Measurements from ENCODE around the gene RPL13A.
A peak's percentile ranks its signal among the peaks of the same experiment; 100 is the strongest.

RPL13A gene

DNA sequence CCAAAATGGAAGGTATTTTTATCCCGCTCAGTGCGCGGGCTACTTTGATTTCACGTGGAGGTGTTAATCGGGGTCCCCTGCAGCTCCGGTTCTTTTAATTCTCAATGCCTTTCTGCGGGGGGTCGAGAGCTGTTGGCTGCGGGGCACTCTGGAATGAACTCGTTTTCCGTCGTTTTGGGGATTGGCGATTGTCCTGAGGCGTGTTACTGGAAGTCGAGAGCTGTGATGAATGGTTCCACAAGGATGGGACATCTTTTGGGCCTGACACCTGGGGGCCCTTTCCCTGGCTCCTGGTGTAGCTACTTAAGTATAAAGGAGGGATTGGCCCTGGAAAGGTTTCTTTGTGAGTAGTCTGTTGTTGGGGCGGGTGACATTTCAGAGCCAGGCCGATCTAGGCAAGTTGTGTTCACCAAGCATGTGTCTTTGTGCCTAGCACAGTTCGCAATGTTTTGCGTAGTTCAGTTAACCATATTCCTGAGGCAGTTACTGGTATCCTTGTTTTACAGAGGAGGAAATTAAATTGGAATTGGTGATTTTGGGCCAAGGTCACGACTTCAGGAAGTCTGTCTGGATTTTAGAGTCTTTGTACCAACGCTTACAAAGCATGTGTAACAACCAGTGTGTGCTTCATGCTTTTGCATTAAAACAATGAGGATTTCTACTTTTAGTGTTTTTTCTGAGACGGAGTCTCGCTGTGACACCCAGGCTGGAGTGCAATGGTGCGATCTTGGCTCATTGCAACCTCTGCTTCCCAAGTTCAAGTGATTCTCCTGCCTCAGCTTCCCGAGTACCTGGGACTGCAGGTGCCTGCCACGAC, 846 bp downstream of the RPL13A start:
- Histone ChIP-seq H3K4me1 (ENCODE audit: insufficient read depth, low read length, poor library complexity, severe bottlenecking) (peaks cover 18% of the 10 kb centered on the region), H3K79me2 (ENCODE audit: insufficient read depth, low read length) (peaks cover 53% of the 10 kb centered on the region), H3K9me3 (ENCODE audit: insufficient read depth, low read depth, low read length) (no peaks in the 10 kb centered on the region), H3K4me2 (ENCODE audit: low read depth, low read length, poor library complexity, severe bottlenecking) (peak overlapping the region; percentile 95), H3K4me3 (ENCODE audit: low read length, poor library complexity, severe bottlenecking) (peak overlapping the region; percentile 83), H3F3A (ENCODE audit: low read depth) (peaks cover 16% of the 10 kb centered on the region), H3K36me3 (ENCODE audit: insufficient read depth, low read length) (peaks cover 43% of the 10 kb centered on the region), H3K9me2 (replicated peaks; ENCODE audit: low read depth, low read length) (no peaks in the 10 kb centered on the region), H3K27me3 (ENCODE audit: insufficient read depth, low read length, poor library complexity, severe bottlenecking) (peaks cover 9% of the 10 kb centered on the region), H2AFZ (ENCODE audit: low read length) (no peak overlapping the region), H4K20me1 (ENCODE audit: insufficient read depth, low read length, poor library complexity, severe bottlenecking) (peaks cover 55% of the 10 kb centered on the region), H3K9ac (ENCODE audit: low read depth, low read length, poor library complexity, severe bottlenecking) (peak overlapping the region; percentile 98)
- no peak for TF ChIP-seq EZH2phosphoT487 (IDR thresholded peaks at IDR 0.05; ENCODE audit: borderline replicate concordance)
- TF ChIP-seq, protein P1, sequence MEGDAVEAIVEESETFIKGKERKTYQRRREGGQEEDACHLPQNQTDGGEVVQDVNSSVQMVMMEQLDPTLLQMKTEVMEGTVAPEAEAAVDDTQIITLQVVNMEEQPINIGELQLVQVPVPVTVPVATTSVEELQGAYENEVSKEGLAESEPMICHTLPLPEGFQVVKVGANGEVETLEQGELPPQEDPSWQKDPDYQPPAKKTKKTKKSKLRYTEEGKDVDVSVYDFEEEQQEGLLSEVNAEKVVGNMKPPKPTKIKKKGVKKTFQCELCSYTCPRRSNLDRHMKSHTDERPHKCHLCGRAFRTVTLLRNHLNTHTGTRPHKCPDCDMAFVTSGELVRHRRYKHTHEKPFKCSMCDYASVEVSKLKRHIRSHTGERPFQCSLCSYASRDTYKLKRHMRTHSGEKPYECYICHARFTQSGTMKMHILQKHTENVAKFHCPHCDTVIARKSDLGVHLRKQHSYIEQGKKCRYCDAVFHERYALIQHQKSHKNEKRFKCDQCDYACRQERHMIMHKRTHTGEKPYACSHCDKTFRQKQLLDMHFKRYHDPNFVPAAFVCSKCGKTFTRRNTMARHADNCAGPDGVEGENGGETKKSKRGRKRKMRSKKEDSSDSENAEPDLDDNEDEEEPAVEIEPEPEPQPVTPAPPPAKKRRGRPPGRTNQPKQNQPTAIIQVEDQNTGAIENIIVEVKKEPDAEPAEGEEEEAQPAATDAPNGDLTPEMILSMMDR (conservative IDR thresholded peaks at IDR 0.05; ENCODE audit: low read length): no peak

GRCh38 chr19:49488863-49489537, 1.6 kb downstream of the RPL13A start:
- peak overlapping the region; percentile 95 for H3K4me2 ChIP-seq (ENCODE audit: low read depth, low read length, poor library complexity, severe bottlenecking)
- H3F3A ChIP-seq (ENCODE audit: low read depth): peaks cover 16% of the 10 kb centered on the region
- no peaks in the 10 kb centered on the region for H3K9me2 ChIP-seq (replicated peaks; ENCODE audit: low read depth, low read length)
- H2AFZ ChIP-seq (ENCODE audit: low read length): no peak overlapping the region
- H3K79me2 ChIP-seq (ENCODE audit: insufficient read depth, low read length): peaks cover 53% of the 10 kb centered on the region
- H3K4me1 ChIP-seq (ENCODE audit: insufficient read depth, low read length, poor library complexity, severe bottlenecking): peaks cover 18% of the 10 kb centered on the region
- peaks cover 55% of the 10 kb centered on the region for H4K20me1 ChIP-seq (ENCODE audit: insufficient read depth, low read length, poor library complexity, severe bottlenecking)
- peaks cover 43% of the 10 kb centered on the region for H3K36me3 ChIP-seq (ENCODE audit: insufficient read depth, low read length)
- no peak for TF ChIP-seq EZH2phosphoT487 (IDR thresholded peaks at IDR 0.05; ENCODE audit: borderline replicate concordance)
- TF ChIP-seq, protein P1 (conservative IDR thresholded peaks at IDR 0.05; ENCODE audit: low read length): no peak
- peak overlapping the region; percentile 98 for H3K9ac ChIP-seq (ENCODE audit: low read depth, low read length, poor library complexity, severe bottlenecking)
- H3K9me3 ChIP-seq (ENCODE audit: insufficient read depth, low read depth, low read length): no peaks in the 10 kb centered on the region
- peaks cover 9% of the 10 kb centered on the region for H3K27me3 ChIP-seq (ENCODE audit: insufficient read depth, low read length, poor library complexity, severe bottlenecking)
- H3K4me3 ChIP-seq (ENCODE audit: low read length, poor library complexity, severe bottlenecking): peak overlapping the region; percentile 83

DNA sequence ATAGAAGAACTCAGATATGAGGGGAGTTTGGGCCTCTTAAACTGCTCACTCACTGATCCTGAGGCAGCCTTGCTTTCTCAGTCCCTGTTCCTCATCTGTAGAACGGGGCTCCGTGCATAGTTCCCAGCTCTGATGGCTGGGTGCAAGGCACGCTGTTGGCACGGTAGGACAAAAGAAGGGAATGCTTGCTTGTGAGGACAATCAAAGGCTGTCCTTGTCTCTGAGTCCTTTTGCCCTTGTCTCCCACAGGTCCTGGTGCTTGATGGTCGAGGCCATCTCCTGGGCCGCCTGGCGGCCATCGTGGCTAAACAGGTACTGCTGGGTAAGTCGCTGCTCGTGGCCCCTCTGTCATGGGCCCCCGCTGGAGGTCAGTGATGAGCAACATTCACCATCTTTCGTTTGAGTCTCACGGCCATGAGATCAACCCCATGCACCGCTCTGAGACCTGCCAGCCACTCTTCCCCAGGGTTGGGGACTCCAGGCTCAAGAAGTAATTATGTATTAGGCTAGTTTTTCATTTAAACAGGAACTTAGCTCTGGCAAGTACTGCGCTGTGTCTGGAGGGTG, 2.3 kb downstream of the RPL13A start:
- peaks cover 54% of the 10 kb centered on the region for H3K79me2 ChIP-seq (ENCODE audit: insufficient read depth, low read length)
- H3K4me1 ChIP-seq (ENCODE audit: insufficient read depth, low read length, poor library complexity, severe bottlenecking): peaks cover 18% of the 10 kb centered on the region
- no peak overlapping the region for H2AFZ ChIP-seq (ENCODE audit: low read length)
- H3K9me2 ChIP-seq (replicated peaks; ENCODE audit: low read depth, low read length): no peaks in the 10 kb centered on the region
- H3F3A ChIP-seq (ENCODE audit: low read depth): peaks cover 16% of the 10 kb centered on the region
- TF ChIP-seq, protein P1 (conservative IDR thresholded peaks at IDR 0.05; ENCODE audit: low read length): peak; percentile 48
- no peak for TF ChIP-seq EZH2phosphoT487 (IDR thresholded peaks at IDR 0.05; ENCODE audit: borderline replicate concordance)
- peaks cover 43% of the 10 kb centered on the region for H3K36me3 ChIP-seq (ENCODE audit: insufficient read depth, low read length)
- H3K9ac ChIP-seq (ENCODE audit: low read depth, low read length, poor library complexity, severe bottlenecking): peak overlapping the region; percentile 98
- peak overlapping the region; percentile 95 for H3K4me2 ChIP-seq (ENCODE audit: low read depth, low read length, poor library complexity, severe bottlenecking)
- no peaks in the 10 kb centered on the region for H3K9me3 ChIP-seq (ENCODE audit: insufficient read depth, low read depth, low read length)
- H3K27me3 ChIP-seq (ENCODE audit: insufficient read depth, low read length, poor library complexity, severe bottlenecking): peaks cover 9% of the 10 kb centered on the region
- peaks cover 55% of the 10 kb centered on the region for H4K20me1 ChIP-seq (ENCODE audit: insufficient read depth, low read length, poor library complexity, severe bottlenecking)
- peak overlapping the region; percentile 83 for H3K4me3 ChIP-seq (ENCODE audit: low read length, poor library complexity, severe bottlenecking)
